ENCODE data around the gene HOXA13.

DNA sequence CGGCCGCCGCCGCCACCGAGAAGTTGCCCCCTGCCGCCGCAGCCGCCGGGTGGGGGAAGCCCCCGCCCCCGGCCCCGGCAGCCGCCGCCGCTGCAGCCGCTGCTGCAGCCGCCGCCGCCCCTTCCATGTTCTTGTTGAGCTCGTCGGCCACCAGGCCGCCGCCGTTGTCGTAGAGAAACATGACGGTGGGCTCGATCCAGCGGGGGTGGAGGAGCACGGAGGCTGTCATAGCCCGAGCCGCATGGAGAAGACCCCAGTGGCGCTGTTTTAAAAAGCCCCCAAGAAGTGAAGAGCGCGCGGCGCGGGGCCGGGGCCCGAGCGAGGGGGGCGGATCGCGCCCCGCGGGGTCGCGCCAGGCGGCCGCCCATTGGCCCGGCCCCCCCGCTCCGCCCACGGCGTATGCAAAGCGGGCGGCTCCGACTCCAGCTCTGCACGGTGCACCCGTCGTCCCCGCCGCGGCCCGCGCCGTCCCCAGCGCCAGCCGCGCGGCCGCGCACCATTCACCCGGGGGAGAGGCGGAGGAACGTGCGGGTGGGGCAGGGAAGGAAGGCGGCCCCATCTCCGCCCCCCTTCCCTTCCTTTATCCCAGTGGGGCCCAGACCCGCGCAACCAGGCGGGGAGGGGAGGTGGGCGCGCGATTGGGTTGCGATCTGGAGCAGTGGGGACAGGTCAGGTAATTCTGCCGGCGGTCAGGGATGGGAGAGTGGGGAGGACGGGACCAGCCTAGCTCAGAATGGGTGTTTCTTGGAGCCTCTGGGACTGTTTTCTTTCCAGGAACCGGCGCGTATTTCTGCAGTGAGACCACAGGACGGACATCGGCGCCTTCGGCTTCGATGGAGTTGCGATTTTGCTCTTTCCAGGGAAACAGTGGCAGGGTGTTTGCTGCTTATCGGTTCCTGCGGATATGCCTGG lies at the start of gene HOXA13:
- TF ChIP-seq EZH2 (IDR thresholded peaks at IDR 0.05) (no peak), POLR2AphosphoS5 (IDR thresholded peaks at IDR 0.05; ENCODE audit: borderline replicate concordance, low read depth, low read length) (no peak), FOXP2 (optimal IDR thresholded peaks at IDR 0.05; ENCODE audit: control extremely low read depth, extremely low read length, insufficient read depth) (no peak)

Measured in SK-N-MC (cell line).